ENCODE data around the gene SNU13.

The SNU13 gene

GRCh38 chr22:41661713-41662112, 27.0 kb downstream of the SNU13 start:
- Histone ChIP-seq H3K9me3 (ENCODE audit: control insufficient read depth, low read length) (no peaks in the 10 kb centered on the region), H3K36me3 (ENCODE audit: control insufficient read depth, insufficient read depth, low read length) (peaks cover 71% of the 10 kb centered on the region), H3K4me3 (ENCODE audit: insufficient read depth, low read depth, low read length) (no peak overlapping the region), H3K27ac (ENCODE audit: insufficient read depth, low read depth, low read length, poor library complexity, severe bottlenecking) (no peak overlapping the region), H3K27me3 (ENCODE audit: control insufficient read depth, insufficient read depth, low read length, poor library complexity, severe bottlenecking) (no peaks in the 10 kb centered on the region), H3K4me1 (ENCODE audit: control insufficient read depth, insufficient read depth, low read length) (no peaks in the 10 kb centered on the region)
- 90 to 100% methylated on average over 2 of the region's 2 CpGs for WGBS, 2 experiments

GRCh38 chr22:41661088-41661487, 27.6 kb downstream of the SNU13 start:
- peaks cover 71% of the 10 kb centered on the region for H3K36me3 ChIP-seq (ENCODE audit: control insufficient read depth, insufficient read depth, low read length)
- H3K4me3 ChIP-seq (ENCODE audit: insufficient read depth, low read depth, low read length) = no peak overlapping the region
- H3K4me1 ChIP-seq (ENCODE audit: control insufficient read depth, insufficient read depth, low read length) = no peaks in the 10 kb centered on the region
- no peak overlapping the region for H3K27ac ChIP-seq (ENCODE audit: insufficient read depth, low read depth, low read length, poor library complexity, severe bottlenecking)
- H3K9me3 ChIP-seq (ENCODE audit: control insufficient read depth, low read length) = no peaks in the 10 kb centered on the region
- no peaks in the 10 kb centered on the region for H3K27me3 ChIP-seq (ENCODE audit: control insufficient read depth, insufficient read depth, low read length, poor library complexity, severe bottlenecking)
- WGBS, 2 experiments = 91 to 98% methylated on average over 3 of the region's 3 CpGs

- H3K27ac ChIP-seq (ENCODE audit: insufficient read depth, low read depth, low read length, poor library complexity, severe bottlenecking) = no peak overlapping the region
- WGBS, 2 experiments = 93 to 95% methylated on average over 3 of the region's 3 CpGs
- no peaks in the 10 kb centered on the region for H3K4me1 ChIP-seq (ENCODE audit: control insufficient read depth, insufficient read depth, low read length)
- H3K27me3 ChIP-seq (ENCODE audit: control insufficient read depth, insufficient read depth, low read length, poor library complexity, severe bottlenecking) = no peaks in the 10 kb centered on the region
- H3K36me3 ChIP-seq (ENCODE audit: control insufficient read depth, insufficient read depth, low read length) = peaks cover 71% of the 10 kb centered on the region
- H3K9me3 ChIP-seq (ENCODE audit: control insufficient read depth, low read length) = no peaks in the 10 kb centered on the region
- H3K4me3 ChIP-seq (ENCODE audit: insufficient read depth, low read depth, low read length) = no peak overlapping the region
These were observed 28.3 kb downstream of the SNU13 start for GRCh38 chr22:41660416-41660815.

- peaks cover 73% of the 10 kb centered on the region for H3K36me3 ChIP-seq (ENCODE audit: control insufficient read depth, insufficient read depth, low read length)
- 96 to 100% methylated on average over 1 of the region's 1 CpG for WGBS, 2 experiments
These were observed 28.7 kb downstream of the SNU13 start for GRCh38 chr22:41659941-41660340.

GRCh38 chr22:41658869-41659268, 29.8 kb downstream of the SNU13 start:
- 95 to 98% methylated on average over 16 of the region's 17 CpGs for WGBS, 2 experiments
- H3K36me3 ChIP-seq (ENCODE audit: control insufficient read depth, insufficient read depth, low read length) = peaks cover 76% of the 10 kb centered on the region
- H3K4me3 ChIP-seq (ENCODE audit: insufficient read depth, low read depth, low read length) = no peak overlapping the region
- no peaks in the 10 kb centered on the region for H3K4me1 ChIP-seq (ENCODE audit: control insufficient read depth, insufficient read depth, low read length)
- no peaks in the 10 kb centered on the region for H3K27me3 ChIP-seq (ENCODE audit: control insufficient read depth, insufficient read depth, low read length, poor library complexity, severe bottlenecking)
- no peaks in the 10 kb centered on the region for H3K9me3 ChIP-seq (ENCODE audit: control insufficient read depth, low read length)
- H3K27ac ChIP-seq (ENCODE audit: insufficient read depth, low read depth, low read length, poor library complexity, severe bottlenecking) = no peak overlapping the region

More at GRCh38 chr22:41659941-41660340, 28.7 kb downstream of the SNU13 start:
- Histone ChIP-seq H3K27ac (ENCODE audit: insufficient read depth, low read depth, low read length, poor library complexity, severe bottlenecking) (no peak overlapping the region), H3K9me3 (ENCODE audit: control insufficient read depth, low read length) (no peaks in the 10 kb centered on the region), H3K4me1 (ENCODE audit: control insufficient read depth, insufficient read depth, low read length) (no peaks in the 10 kb centered on the region), H3K4me3 (ENCODE audit: insufficient read depth, low read depth, low read length) (no peak overlapping the region), H3K27me3 (ENCODE audit: control insufficient read depth, insufficient read depth, low read length, poor library complexity, severe bottlenecking) (no peaks in the 10 kb centered on the region)

- peaks cover 79% of the 10 kb centered on the region for H3K36me3 ChIP-seq (ENCODE audit: control insufficient read depth, insufficient read depth, low read length)
These were observed 31.0 kb downstream of the SNU13 start for GRCh38 chr22:41657709-41658108.

GRCh38 chr22:41656556-41656955, 32.1 kb downstream of the SNU13 start:
- WGBS, 2 experiments = 93 to 97% methylated on average over 5 of the region's 5 CpGs
- peaks cover 72% of the 10 kb centered on the region for H3K36me3 ChIP-seq (ENCODE audit: control insufficient read depth, insufficient read depth, low read length)
- no peak overlapping the region for H3K4me3 ChIP-seq (ENCODE audit: insufficient read depth, low read depth, low read length)
- H3K9me3 ChIP-seq (ENCODE audit: control insufficient read depth, low read length) = no peaks in the 10 kb centered on the region
- no peak overlapping the region for H3K27ac ChIP-seq (ENCODE audit: insufficient read depth, low read depth, low read length, poor library complexity, severe bottlenecking)
- H3K27me3 ChIP-seq (ENCODE audit: control insufficient read depth, insufficient read depth, low read length, poor library complexity, severe bottlenecking) = no peaks in the 10 kb centered on the region
- H3K4me1 ChIP-seq (ENCODE audit: control insufficient read depth, insufficient read depth, low read length) = no peaks in the 10 kb centered on the region

More at GRCh38 chr22:41657709-41658108, 31.0 kb downstream of the SNU13 start:
- no peak overlapping the region for H3K27ac ChIP-seq (ENCODE audit: insufficient read depth, low read depth, low read length, poor library complexity, severe bottlenecking)
- 95 to 96% methylated on average over 6 of the region's 6 CpGs for WGBS, 2 experiments
- H3K27me3 ChIP-seq (ENCODE audit: control insufficient read depth, insufficient read depth, low read length, poor library complexity, severe bottlenecking) = no peaks in the 10 kb centered on the region
- no peaks in the 10 kb centered on the region for H3K9me3 ChIP-seq (ENCODE audit: control insufficient read depth, low read length)
- H3K4me3 ChIP-seq (ENCODE audit: insufficient read depth, low read depth, low read length) = no peak overlapping the region
- H3K4me1 ChIP-seq (ENCODE audit: control insufficient read depth, insufficient read depth, low read length) = no peaks in the 10 kb centered on the region

- WGBS, 2 experiments = 96 to 98% methylated on average over 3 of the region's 3 CpGs
- H3K4me1 ChIP-seq (ENCODE audit: control insufficient read depth, insufficient read depth, low read length) = no peaks in the 10 kb centered on the region
- H3K36me3 ChIP-seq (ENCODE audit: control insufficient read depth, insufficient read depth, low read length) = peaks cover 65% of the 10 kb centered on the region
- H3K9me3 ChIP-seq (ENCODE audit: control insufficient read depth, low read length) = no peaks in the 10 kb centered on the region
- H3K4me3 ChIP-seq (ENCODE audit: insufficient read depth, low read depth, low read length) = no peak overlapping the region
- H3K27me3 ChIP-seq (ENCODE audit: control insufficient read depth, insufficient read depth, low read length, poor library complexity, severe bottlenecking) = no peaks in the 10 kb centered on the region
- no peak overlapping the region for H3K27ac ChIP-seq (ENCODE audit: insufficient read depth, low read depth, low read length, poor library complexity, severe bottlenecking)
These were observed 34.3 kb downstream of the SNU13 start for GRCh38 chr22:41654322-41654721.

- Histone ChIP-seq H3K27ac (ENCODE audit: insufficient read depth, low read depth, low read length, poor library complexity, severe bottlenecking) (no peak overlapping the region), H3K36me3 (ENCODE audit: control insufficient read depth, insufficient read depth, low read length) (peaks cover 54% of the 10 kb centered on the region), H3K4me3 (ENCODE audit: insufficient read depth, low read depth, low read length) (no peak overlapping the region), H3K27me3 (ENCODE audit: control insufficient read depth, insufficient read depth, low read length, poor library complexity, severe bottlenecking) (no peaks in the 10 kb centered on the region), H3K9me3 (ENCODE audit: control insufficient read depth, low read length) (no peaks in the 10 kb centered on the region), H3K4me1 (ENCODE audit: control insufficient read depth, insufficient read depth, low read length) (no peaks in the 10 kb centered on the region)
- 96 to 97% methylated on average over 11 of the region's 11 CpGs for WGBS, 2 experiments
These were observed 37.8 kb downstream of the SNU13 start for GRCh38 chr22:41650821-41651220.

- Histone ChIP-seq H3K36me3 (ENCODE audit: control insufficient read depth, insufficient read depth, low read length) (peaks cover 54% of the 10 kb centered on the region), H3K27ac (ENCODE audit: insufficient read depth, low read depth, low read length, poor library complexity, severe bottlenecking) (no peak overlapping the region), H3K27me3 (ENCODE audit: control insufficient read depth, insufficient read depth, low read length, poor library complexity, severe bottlenecking) (no peaks in the 10 kb centered on the region), H3K4me3 (ENCODE audit: insufficient read depth, low read depth, low read length) (no peak overlapping the region), H3K9me3 (ENCODE audit: control insufficient read depth, low read length) (no peaks in the 10 kb centered on the region), H3K4me1 (ENCODE audit: control insufficient read depth, insufficient read depth, low read length) (no peaks in the 10 kb centered on the region)
- 76 to 97% methylated on average over 1 of the region's 1 CpG for WGBS, 2 experiments
These were observed 38.4 kb downstream of the SNU13 start for GRCh38 chr22:41650229-41650628.

- Histone ChIP-seq H3K36me3 (ENCODE audit: control insufficient read depth, insufficient read depth, low read length) (peaks cover 42% of the 10 kb centered on the region), H3K27me3 (ENCODE audit: control insufficient read depth, insufficient read depth, low read length, poor library complexity, severe bottlenecking) (no peaks in the 10 kb centered on the region), H3K9me3 (ENCODE audit: control insufficient read depth, low read length) (no peaks in the 10 kb centered on the region), H3K4me1 (ENCODE audit: control insufficient read depth, insufficient read depth, low read length) (no peaks in the 10 kb centered on the region), H3K27ac (ENCODE audit: insufficient read depth, low read depth, low read length, poor library complexity, severe bottlenecking) (no peak overlapping the region), H3K4me3 (ENCODE audit: insufficient read depth, low read depth, low read length) (no peak overlapping the region)
- 100% methylated on average over 1 of the region's 1 CpG for whole genome bisulfite sequencing, 2 experiments
These were observed 40.2 kb downstream of the SNU13 start for GRCh38 chr22:41648432-41648831.

All from ectodermal cell (in vitro differentiated cells).